ENCODE measurements around the gene AMIGO1.

Gene AMIGO1

GRCh38 chr1:109501644-109502363, 7.7 kb downstream of the AMIGO1 start:
- no peak for DNase-seq

- DNase-seq = no peak
These were observed 8.6 kb downstream of the AMIGO1 start for GRCh38 chr1:109500941-109501381.

GRCh38 chr1:109499661-109500536, 9.6 kb downstream of the AMIGO1 start:
- no peak for DNase-seq

- no peak for DNase-seq
These were observed 10.4 kb downstream of the AMIGO1 start for GRCh38 chr1:109499081-109499480.

- DNase-seq = no peak
These were observed 11.2 kb downstream of the AMIGO1 start for GRCh38 chr1:109498161-109498801.

- DNase-seq = no peak
These were observed 11.9 kb downstream of the AMIGO1 start for GRCh38 chr1:109497449-109498160.

GRCh38 chr1:109495738-109496137, 13.8 kb downstream of the AMIGO1 start:
- no peak for DNase-seq

GRCh38 chr1:109493805-109494539, 15.6 kb downstream of the AMIGO1 start, which contains the start of gene CYB561D1:
CYB561D1 (plus strand) TSS chr1:109494094; CDS start chr1:109494140, 46 bp downstream.
- DNase-seq = peak; percentile 87

- DNase-seq = no peak
These were observed 16.3 kb downstream of the AMIGO1 start for GRCh38 chr1:109493227-109493626.

- no peak for DNase-seq
These were observed 16.7 kb downstream of the AMIGO1 start for GRCh38 chr1:109492779-109493178.

GRCh38 chr1:109491372-109491771, 18.2 kb downstream of the AMIGO1 start:
- no peak for DNase-seq

GRCh38 chr1:109490934-109491302, 18.6 kb downstream of the AMIGO1 start:
- DNase-seq = no peak

- DNase-seq = no peak
These were observed 19.2 kb downstream of the AMIGO1 start for GRCh38 chr1:109490029-109490933.

GRCh38 chr1:109488696-109489095, 20.8 kb downstream of the AMIGO1 start:
- no peak for DNase-seq

GRCh38 chr1:109488201-109488600, 21.3 kb downstream of the AMIGO1 start:
- DNase-seq = no peak

- no peak for DNase-seq
These were observed 22.3 kb downstream of the AMIGO1 start for GRCh38 chr1:109487261-109487660.

- DNase-seq = no peak
These were observed 24.5 kb downstream of the AMIGO1 start for GRCh38 chr1:109485001-109485400.

- DNase-seq = no peak
These were observed 25.0 kb downstream of the AMIGO1 start for GRCh38 chr1:109484519-109484975.

- DNase-seq = peak; percentile 94
These were observed 25.6 kb downstream of the AMIGO1 start, which contains the start of gene ATXN7L2 for GRCh38 chr1:109483672-109484518. ATXN7L2 (plus strand) TSS chr1:109483905; CDS start chr1:109483954, 49 bp downstream.
